HPDE6-E6E7 (cell line): ENCODE results near the gene SYT13.
"Not testable (repeated sequence)": the region's sequence is repeated elsewhere in the genome, so short reads cannot be mapped to it uniquely, and the experiment has no call there.

Experiments used
- DNase-seq: peaks from one replicate; pipeline ENCODE4 v3.0.0; 2011; ENCODE audit warnings: missing footprints; ENCODE audit errors: extremely low spot score

Gene SYT13

DNA sequence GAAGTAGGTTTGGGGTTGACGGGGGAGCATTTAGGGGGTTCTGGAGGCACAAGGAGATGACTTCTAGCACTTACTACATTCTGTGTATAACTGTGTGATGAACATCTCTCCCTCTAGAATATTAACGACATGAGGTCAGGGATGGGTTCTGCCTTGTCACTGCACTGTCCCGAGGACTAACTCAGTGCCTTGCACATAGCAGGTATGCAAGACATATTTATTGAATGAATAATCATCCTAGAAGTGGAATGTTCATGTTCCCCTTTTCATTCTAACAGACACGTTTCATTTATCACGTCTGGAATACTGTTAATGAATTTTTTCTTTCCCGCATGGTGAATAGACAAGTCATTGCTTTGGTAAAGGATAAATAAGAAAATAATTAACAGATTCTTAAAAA, 12.6 kb downstream of the SYT13 start:
- DNase-seq, result no peak

DNA sequence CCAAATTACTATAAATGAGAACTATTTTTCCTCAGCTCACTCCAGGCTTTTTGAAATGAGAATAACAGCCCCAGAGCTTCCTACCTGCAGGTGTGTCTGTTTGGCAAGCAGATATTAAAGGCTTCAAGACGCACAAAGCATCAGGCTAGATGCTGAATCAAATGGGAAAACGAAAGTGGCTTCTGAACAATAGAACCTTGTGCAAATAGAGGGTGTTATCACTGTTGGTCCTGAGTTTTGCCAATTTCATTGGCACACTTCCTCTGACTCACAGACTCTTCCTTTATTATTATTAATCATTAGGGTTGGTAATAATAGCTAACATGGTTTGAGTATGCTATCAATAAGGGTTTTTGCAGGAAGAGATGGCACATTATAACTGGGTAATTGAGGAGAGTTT, 13.4 kb downstream of the SYT13 start:
- DNase-seq, result no peak

DNA sequence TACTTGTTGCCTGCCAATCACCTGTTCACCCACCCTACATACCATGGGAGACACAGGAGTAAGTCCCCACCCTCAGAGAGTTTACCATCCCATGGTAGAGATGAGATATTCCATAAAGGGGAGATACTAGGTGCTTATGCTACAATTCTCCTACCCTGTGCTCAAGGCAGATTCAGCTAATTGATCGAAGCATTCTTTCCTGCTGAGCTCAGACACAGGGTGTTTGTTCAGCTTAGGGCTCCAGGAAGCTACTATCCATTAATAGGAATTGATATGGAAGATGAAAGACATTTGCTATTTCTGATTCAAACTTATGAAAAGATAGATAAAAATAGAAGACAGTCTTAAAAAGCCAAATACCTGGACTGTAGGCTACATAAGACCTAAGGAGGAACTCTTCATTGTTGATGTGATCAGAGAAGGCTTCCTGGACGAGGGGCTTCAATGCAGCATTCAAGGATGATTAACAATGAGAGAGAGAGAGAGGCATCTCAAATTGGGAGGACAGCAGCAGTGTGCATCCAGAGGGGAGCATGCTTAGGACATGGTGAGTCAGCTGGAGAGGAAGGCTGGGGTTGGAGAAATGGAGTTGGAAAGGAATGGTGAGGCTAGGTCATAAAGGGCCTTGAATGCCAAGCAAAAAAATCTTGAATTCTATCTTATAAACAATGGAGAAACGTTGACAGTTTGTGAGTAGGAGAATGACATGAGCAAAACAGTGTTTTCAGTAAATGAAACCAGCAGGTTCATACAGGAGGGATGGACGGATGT, 15.0 kb downstream of the SYT13 start:
- no peak for DNase-seq

GRCh38 chr11:45269678-45270077, 16.5 kb downstream of the SYT13 start:
- DNase-seq, result no peak

DNA sequence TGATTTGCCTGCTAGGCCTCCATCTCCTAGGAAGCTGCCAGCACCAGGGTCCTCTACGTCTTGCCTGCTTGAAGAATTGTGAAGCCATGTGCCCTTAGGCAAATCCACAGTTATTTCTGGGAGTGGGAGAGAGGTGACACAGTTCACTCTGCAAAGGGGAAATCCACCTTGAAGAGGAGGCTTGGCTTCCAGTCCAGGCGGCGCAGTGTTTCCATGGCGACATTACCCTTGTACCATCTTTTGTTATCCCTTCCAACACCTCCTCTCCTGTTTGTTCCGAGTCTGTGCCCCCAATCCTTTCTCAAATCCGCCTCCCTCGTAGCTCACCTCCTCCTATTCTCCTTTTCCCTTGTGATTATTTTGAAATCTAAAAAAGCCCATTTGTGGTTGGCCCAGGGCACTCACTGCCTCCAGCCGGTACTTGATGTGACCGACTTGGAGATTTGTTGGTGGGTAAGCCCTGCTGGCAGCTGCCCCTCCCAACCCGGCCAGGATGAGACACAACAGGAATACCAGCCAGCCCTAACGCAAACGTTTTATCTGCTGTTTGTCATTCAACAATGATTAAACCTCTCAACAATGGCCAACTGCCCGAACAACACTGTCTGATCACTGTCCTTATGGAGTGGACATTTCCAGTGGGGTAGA, 18.4 kb downstream of the SYT13 start:
- no peak for DNase-seq

GRCh38 chr11:45267052-45267451, 19.1 kb downstream of the SYT13 start:
- DNase-seq, result no peak

DNA sequence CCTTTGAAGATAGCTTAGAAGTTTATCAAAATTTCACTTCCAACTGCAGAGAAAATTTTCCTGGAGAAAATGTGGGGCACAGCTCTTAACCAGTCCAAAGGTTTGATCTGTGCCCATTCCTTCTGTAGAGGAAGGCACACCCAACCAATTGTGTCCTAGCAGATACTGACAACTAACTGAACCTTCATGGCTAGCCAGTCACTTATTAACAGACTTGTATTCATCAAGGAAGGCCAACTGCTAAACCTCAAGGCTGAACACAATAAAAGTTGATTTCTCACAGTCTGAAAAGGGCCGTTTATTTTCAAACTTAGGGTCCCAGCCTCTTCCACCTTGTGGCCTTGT, 19.5 kb downstream of the SYT13 start:
- no peak for DNase-seq

DNA sequence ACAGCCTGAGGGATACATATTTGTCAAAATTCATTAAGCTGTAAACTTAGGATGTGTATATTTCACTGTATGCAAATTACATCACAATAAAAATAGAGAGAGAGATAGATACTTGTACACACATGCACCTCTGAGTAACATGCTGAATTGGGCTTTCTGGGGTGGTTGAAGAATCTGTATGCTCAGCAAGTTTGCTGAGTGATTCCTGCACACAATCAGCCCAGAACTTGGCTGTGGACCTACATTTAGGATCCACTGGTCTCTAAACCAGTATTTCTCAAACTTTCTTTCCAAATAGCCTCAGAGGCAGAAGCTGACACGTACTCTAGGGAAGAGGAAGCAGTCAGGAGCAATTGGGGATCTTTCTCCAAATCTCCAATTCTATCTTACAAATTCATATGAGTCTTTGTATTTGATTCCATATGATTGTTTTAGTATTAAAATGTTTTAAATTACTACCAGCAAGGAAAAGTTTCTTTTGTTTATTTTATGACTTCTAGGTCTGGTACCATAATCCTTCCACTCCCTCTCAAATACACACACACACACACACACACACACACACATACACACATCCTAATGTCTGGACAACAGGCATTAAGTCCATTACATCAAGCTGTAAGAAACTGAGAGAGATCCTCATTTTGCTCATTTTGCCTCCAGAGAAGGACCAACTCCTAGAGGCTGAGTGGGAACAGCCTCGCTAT, 20.0 kb downstream of the SYT13 start:
- DNase-seq, result no peak

GRCh38 chr11:45264839-45265515, 21.2 kb downstream of the SYT13 start:
- peak; percentile 64 for DNase-seq

DNA sequence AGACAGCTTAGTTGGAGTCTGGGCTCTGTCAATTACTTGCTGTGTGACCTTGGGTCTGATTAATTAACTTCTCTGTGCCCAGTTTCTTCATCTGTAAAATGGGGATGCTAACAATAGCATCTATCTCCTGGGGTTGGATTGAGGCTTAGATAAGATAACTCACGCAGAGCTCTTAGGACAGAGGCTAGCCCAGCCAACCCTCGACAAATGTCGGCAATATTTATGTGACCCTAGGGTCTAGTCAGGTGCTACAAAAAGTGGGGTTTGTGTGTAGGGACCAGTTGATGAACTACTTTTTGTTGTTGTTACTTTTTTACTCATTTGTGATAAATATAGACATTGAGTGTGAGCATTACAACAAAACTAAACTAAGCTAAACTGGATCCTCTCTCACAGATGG, 22.4 kb downstream of the SYT13 start:
- no peak for DNase-seq

DNA sequence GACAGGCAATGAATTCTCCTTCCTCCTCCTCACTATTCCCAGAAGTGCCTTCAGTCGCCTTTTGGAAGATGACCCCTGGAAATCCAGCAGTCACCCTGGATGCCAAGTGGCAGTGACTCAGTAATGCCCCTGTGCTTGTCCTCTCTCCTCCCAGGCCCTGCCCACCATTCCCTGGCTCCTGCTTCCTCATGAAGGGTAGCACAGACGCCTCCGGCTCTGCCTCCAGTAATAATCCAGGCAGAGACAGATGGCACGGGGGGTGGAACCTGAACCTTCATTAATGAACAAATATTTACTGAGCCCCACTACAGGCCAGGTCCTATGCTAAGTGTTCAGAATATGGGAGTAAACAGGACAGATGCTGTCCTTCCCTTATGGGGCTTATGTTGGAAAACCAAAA, 23.2 kb downstream of the SYT13 start:
- DNase-seq, result no peak

GRCh38 chr11:45260071-45260470, 26.1 kb downstream of the SYT13 start:
- no peak for DNase-seq

- no peak for DNase-seq
Observed at GRCh38 chr11:45259592-45259991, 26.5 kb downstream of the SYT13 start.

GRCh38 chr11:45258982-45259530, 27.1 kb downstream of the SYT13 start:
- no peak for DNase-seq

- no peak for DNase-seq
Observed at GRCh38 chr11:45254070-45254469, 32.1 kb downstream of the SYT13 start.

DNA sequence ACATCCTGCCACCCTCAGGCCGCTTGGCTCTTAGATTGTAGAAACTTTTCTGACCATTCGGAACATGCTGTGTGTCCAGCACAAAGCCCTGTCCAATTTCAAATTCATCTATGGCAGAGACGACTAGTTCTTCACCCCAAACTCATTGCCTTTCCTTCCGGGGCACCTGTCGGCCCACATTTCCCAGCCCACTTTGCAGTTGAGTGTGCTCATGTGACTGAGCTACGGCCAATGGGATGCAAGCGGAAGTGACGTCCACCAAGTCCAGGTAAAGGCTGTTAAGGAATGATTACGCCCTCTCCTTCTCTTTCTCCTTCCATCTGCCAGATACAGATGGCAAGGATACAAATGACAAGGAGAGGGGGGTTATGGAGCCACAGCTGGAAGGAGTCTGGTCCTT, 32.5 kb downstream of the SYT13 start:
- no peak for DNase-seq

- DNase-seq, result no peak
Observed at GRCh38 chr11:45252877-45253276, 33.3 kb downstream of the SYT13 start.

- DNase-seq, result peak; percentile 35
Observed at GRCh38 chr11:45252134-45252856, 33.8 kb downstream of the SYT13 start.

- DNase-seq, result no peak
Observed at GRCh38 chr11:45250035-45250718, 36.0 kb downstream of the SYT13 start.

- DNase-seq, result not testable (repeated sequence)
Observed at GRCh38 chr11:45249372-45249771, 36.8 kb downstream of the SYT13 start.

- no peak for DNase-seq
Observed at GRCh38 chr11:45248501-45249011, 37.6 kb downstream of the SYT13 start.
